MCF 10A (cell line): ENCODE measurements around the gene CRYGS. TPM values are rescaled to one million over a fixed set of nuclear protein-coding genes. Genes with fewer than 3 reads are reported as not detected.

Source experiments
- BruUV-seq: library from RNA; stranded (reverse); fragments of 400-500 nt; replicated peaks from 2 replicates; lab custom pipeline; 2021; lab: Mats Ljungman, UMichigan
- CTCF ChIA-PET: fragments of 300-600 bp; sonication (Branson Sonifier 250); formaldehyde crosslinking; extraction: SDS; loops from one replicate; lab custom pipeline; 2021; ENCODE audit warnings: antibody characterized with exemption, inconsistent platforms; lab: Yijun Ruan, JAX
- POLR2A ChIA-PET: fragments of 300-600, 350-650 bp; sonication (Branson Sonifier 250); formaldehyde crosslinking; extraction: SDS; loops from one replicate; lab custom pipeline; 2020; ENCODE audit warnings: antibody characterized with exemption, inconsistent platforms; lab: Yijun Ruan, JAX
- DNase-seq: peaks from one replicate; pipeline ENCODE4 v3.0.0-alpha.2; 2018; ENCODE audit not compliant: unreplicated experiment
- H3K27ac Mint-ChIP-seq: one replicate; pipeline ENCODE4 v1.8.0; 2022; ENCODE audit warnings: mild to moderate bottlenecking, low read depth, mixed read lengths; ENCODE audit not compliant: unreplicated experiment
- H3K27me3 Mint-ChIP-seq: one replicate; pipeline ENCODE4 v1.8.0; 2022; ENCODE audit warnings: mixed read lengths; ENCODE audit not compliant: insufficient read depth, unreplicated experiment
- H3K36me3 Mint-ChIP-seq: one replicate; pipeline ENCODE4 v1.8.0; 2022; ENCODE audit warnings: mild to moderate bottlenecking, moderate library complexity, mixed read lengths; ENCODE audit not compliant: insufficient read depth, unreplicated experiment
- H3K4me1 Mint-ChIP-seq: one replicate; pipeline ENCODE4 v1.8.0; 2022; ENCODE audit warnings: mixed read lengths; ENCODE audit not compliant: insufficient read depth, unreplicated experiment
- H3K4me3 Mint-ChIP-seq: one replicate; pipeline ENCODE4 v1.8.0; 2022; ENCODE audit warnings: mild to moderate bottlenecking, moderate library complexity, mixed read lengths; ENCODE audit not compliant: unreplicated experiment
- H3K9me3 Mint-ChIP-seq: one replicate; pipeline ENCODE4 v1.8.0; 2022; ENCODE audit warnings: mixed read lengths; ENCODE audit not compliant: unreplicated experiment
- CTCF ChIP-seq: fragments of 200-600 bp; IDR thresholded peaks from one replicate; pipeline ENCODE4 v1.8.0; 2022; ENCODE audit warnings: antibody characterized with exemption, mild to moderate bottlenecking; ENCODE audit not compliant: unreplicated experiment
- intact Hi-C: fragments of 100-400 bp; cut with micrococcal nuclease; formaldehyde crosslinking; loops from 2 replicates; pipeline ENCODE4 v1.14.1; 2022
- total RNA-seq: library from RNA; stranded (reverse); gene quantifications from 2 replicates; pipeline ENCODE4 v1.2.3, GENCODE V29; 2022

CRYGS gene
- total RNA-seq, 1 experiment from 2014 or later: 4.0 TPM

GRCh38 chr3:186523434-186523833 is 20.7 kb downstream of the CRYGS start:
- CTCF ChIA-PET: interaction anchor here (1.1 kb wide), 1 partner anchor 18 kb away, joined by 4 read pairs; no protein-coding TSS in a partner anchor
- H3K4me1 Mint-ChIP-seq: peaks cover 6% of the 10 kb centered on the region
- no peak overlapping the region for H3K27ac Mint-ChIP-seq
- POLR2A ChIA-PET: interaction anchor here (0.6 kb wide), 1 partner anchor 86 kb away, joined by 3 read pairs; no protein-coding TSS in a partner anchor
- peaks cover 30% of the 10 kb centered on the region for H3K27me3 Mint-ChIP-seq
- no peaks in the 10 kb centered on the region for H3K36me3 Mint-ChIP-seq
- no TSS peak for BruUV-seq
- no peak overlapping the region for H3K4me3 Mint-ChIP-seq
- no peaks in the 10 kb centered on the region for H3K9me3 Mint-ChIP-seq
- no peak for DNase-seq
- TF ChIP-seq CTCF: no peak
- intact Hi-C loops: no loop called here

GRCh38 chr3:186523022-186523421 is 21.2 kb downstream of the CRYGS start:
- peaks cover 30% of the 10 kb centered on the region for H3K27me3 Mint-ChIP-seq
- DNase-seq: no peak
- POLR2A ChIA-PET: interaction anchor here (0.6 kb wide), 1 partner anchor 86 kb away, joined by 3 read pairs; no protein-coding TSS in a partner anchor
- H3K4me1 Mint-ChIP-seq: peaks cover 6% of the 10 kb centered on the region
- no peaks in the 10 kb centered on the region for H3K9me3 Mint-ChIP-seq
- CTCF ChIA-PET: interaction anchor here (1.1 kb wide), 1 partner anchor 18 kb away, joined by 4 read pairs; no protein-coding TSS in a partner anchor
- H3K36me3 Mint-ChIP-seq: no peaks in the 10 kb centered on the region
- H3K4me3 Mint-ChIP-seq: no peak overlapping the region
- no peak for TF ChIP-seq CTCF
- intact Hi-C loops: no loop called here
- BruUV-seq: no TSS peak
- no peak overlapping the region for H3K27ac Mint-ChIP-seq

- Mint-ChIP-seq H3K9me3 (no peaks in the 10 kb centered on the region), H3K4me1 (peaks cover 6% of the 10 kb centered on the region), H3K27ac (no peak overlapping the region), H3K4me3 (no peak overlapping the region), H3K27me3 (peaks cover 26% of the 10 kb centered on the region), H3K36me3 (no peaks in the 10 kb centered on the region)
- intact Hi-C loops: no loop called here
- no peak for DNase-seq
- POLR2A ChIA-PET: no interaction called here
- TF ChIP-seq CTCF: no peak
- BruUV-seq: no TSS peak
- CTCF ChIA-PET: interaction anchor here (0.6 to 1.2 kb wide), 2 partner anchors 13 to 260 kb away, joined by 3 read pairs; no protein-coding TSS in a partner anchor
Measured at GRCh38 chr3:186520957-186521842, 23.0 kb downstream of the CRYGS start.

GRCh38 chr3:186520431-186520830 is 23.7 kb downstream of the CRYGS start:
- no peak for DNase-seq
- no peaks in the 10 kb centered on the region for H3K36me3 Mint-ChIP-seq
- CTCF ChIA-PET: interaction anchor here (0.7 to 1.6 kb wide), 2 partner anchors 192 to 577 kb away, joined by 3 to 5 read pairs; no protein-coding TSS in a partner anchor
- no peak overlapping the region for H3K27ac Mint-ChIP-seq
- H3K27me3 Mint-ChIP-seq: peaks cover 20% of the 10 kb centered on the region
- peaks cover 6% of the 10 kb centered on the region for H3K4me1 Mint-ChIP-seq
- BruUV-seq: no TSS peak
- POLR2A ChIA-PET: interaction anchor here (1.0 kb wide), 1 partner anchor 9 kb away, joined by 3 read pairs; no protein-coding TSS in a partner anchor
- peaks cover 7% of the 10 kb centered on the region for H3K9me3 Mint-ChIP-seq
- intact Hi-C loops: no loop called here
- TF ChIP-seq CTCF: no peak
- H3K4me3 Mint-ChIP-seq: no peak overlapping the region
